T47D (cell line): Measurements from ENCODE around the gene NOX3.

Experiments
- DNase-seq, 2 experiments: peaks; one replicate each; pipeline versions ENCODE4 v3.0.0 to v3.0.0-alpha.2; 2011 to 2012; ENCODE audit warnings: low read depth in 1 of 2, low spot score in 1 of 2
- JUND ChIP-seq: IDR thresholded peaks from 2 replicates; pipeline ENCODE4 v1.6.1; 2012; ENCODE audit warnings: low read depth
- in situ Hi-C: cut with HindIII; loops from 2 replicates; pipeline ENCODE4 v1.10.0; 2016; ENCODE audit warnings: low sequenced_read_pairs, low pct_unique_long_range_greater_than_20kb

Gene NOX3

GRCh38 chr6:155354167-155354566 lies 101.5 kb downstream of the NOX3 start:
- DNase-seq: no peak
- in situ Hi-C loops: no loop called here
- TF ChIP-seq JUND: no peak

DNA sequence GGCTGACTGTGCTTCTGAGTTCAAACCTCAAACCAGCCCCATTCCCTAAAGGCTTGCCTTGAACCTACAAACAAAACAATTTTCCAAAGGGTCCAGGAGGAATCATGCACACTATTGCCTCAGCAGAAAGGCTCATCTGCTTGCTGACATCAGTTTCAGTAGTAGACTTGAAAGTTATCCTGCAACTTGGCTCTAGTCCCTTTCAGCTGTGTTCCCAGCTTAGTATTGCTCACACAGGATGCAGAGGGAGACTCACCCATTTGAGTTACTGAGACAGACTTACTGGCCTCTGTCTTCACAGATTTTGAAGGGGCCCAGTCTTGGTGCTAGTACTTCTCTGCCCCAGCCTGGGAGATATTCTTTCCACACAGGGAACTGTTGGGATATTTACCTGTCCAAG lies 102.8 kb downstream of the NOX3 start:
- DNase-seq: no peak
- no peak for TF ChIP-seq JUND
- in situ Hi-C loops: no loop called here

DNA sequence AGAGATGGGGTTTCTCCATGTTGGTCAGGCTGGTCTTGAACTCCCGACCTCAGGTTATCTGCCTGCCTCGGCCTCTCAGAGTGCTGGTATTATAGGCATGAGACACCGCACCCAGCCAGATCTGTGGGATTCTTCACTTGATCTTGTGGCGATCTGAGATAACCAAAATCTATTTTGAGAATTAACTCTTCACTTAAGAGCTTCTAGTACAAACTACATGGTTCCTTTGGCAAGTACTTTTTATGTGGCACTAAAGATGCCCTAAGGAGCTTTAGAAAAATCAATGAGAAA lies 103.6 kb downstream of the NOX3 start:
- no peak for DNase-seq
- in situ Hi-C loops: no loop called here
- no peak for TF ChIP-seq JUND

DNA sequence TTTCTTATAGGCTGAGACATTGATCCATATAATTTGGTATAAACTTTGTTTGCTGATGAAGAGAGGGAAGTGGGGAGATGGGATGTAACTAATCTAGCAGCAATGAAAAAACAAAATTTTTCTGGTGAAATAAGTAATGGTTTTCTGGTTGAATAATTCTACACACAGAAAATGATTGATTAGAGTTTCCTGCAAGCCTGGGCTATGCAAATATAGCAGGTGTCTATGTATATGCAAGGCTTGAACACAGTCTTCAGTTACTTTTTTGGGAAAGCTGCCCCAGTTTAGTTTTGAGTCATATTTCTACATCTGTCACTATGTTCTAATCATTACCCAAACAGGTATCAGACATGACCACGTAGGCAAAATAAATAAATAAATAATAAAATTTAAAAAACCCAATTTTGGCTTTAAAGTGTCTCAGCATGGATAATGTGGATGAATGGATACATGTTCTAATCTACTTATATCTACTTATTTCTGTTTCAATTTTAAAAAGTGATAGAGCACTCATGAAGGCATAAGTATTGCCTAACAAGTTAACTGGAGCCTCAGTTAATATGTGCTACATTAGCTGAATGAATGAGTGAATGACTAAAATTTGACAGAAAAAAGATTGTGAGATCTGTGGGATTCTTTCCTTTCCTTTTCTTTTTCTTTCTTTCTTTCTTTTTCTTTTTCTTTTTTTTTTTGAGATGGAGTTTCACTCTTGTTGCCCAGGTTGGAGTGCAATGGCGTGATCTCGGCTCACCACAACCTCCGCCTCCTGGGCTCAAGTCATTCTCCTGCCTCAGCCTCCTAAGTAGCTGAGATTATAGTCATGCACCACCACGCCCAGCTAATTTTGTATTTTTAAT lies 104.1 kb downstream of the NOX3 start:
- in situ Hi-C loops: no loop called here
- TF ChIP-seq JUND: no peak
- no peak for DNase-seq

GRCh38 chr6:155349956-155350355 lies 105.7 kb downstream of the NOX3 start:
- no peak for DNase-seq
- in situ Hi-C loops: no loop called here
- no peak for TF ChIP-seq JUND

DNA sequence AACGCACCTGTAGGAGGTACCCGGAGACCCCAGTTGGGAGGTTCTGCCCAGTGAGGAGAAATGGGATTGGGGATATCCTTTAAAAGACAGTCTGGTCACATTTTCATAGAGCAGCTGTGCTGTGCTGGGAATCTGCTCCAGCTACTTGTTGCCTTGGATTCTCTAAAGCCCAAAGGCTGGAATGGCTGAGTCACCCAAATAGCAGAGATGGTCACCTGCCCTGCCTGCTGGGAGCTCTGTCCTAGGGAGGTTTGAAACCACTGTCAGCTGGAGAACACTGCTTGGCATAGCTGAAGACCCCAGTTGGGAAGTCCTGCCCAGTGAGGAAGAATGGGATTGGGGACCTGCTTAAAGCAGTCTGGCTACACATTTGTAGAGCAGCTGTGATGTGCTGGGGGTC lies 106.5 kb downstream of the NOX3 start:
- TF ChIP-seq JUND: no peak
- DNase-seq: no peak
- in situ Hi-C loops: no loop called here

DNA sequence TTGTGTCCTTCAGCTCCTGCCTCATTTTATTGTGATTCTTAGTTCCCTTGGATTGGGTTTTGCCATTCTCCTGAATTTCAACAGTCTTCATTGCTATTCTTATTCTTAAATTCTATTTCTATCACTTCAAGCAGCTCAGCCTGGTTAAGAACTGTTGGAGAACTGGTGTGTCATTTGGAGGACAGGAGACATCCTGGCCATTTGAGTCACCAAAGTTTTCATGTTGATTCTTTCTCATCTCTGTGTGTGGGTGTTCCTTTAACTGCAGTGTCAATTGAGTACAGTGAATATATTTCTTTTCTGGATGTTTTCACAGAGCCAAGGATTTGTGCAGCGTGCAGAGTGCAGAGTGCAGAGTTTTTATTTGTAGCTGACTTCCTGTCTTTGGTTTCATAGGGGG lies 107.8 kb downstream of the NOX3 start:
- TF ChIP-seq JUND: no peak
- in situ Hi-C loops: no loop called here

GRCh38 chr6:155346957-155347356 lies 108.7 kb downstream of the NOX3 start:
- DNase-seq: no peak
- in situ Hi-C loops: no loop called here
- no peak for TF ChIP-seq JUND

More for the DNA sequence above, 107.8 kb downstream of the NOX3 start:
- no peak for DNase-seq
